ENCODE results near the gene ZNF681.
"Not testable (repeated sequence)": the region's sequence is repeated elsewhere in the genome, so short reads cannot be mapped to it uniquely, and the experiment has no call there.

ZNF681 gene

GRCh38 chr19:23758187-23759074, at the start of gene ZNF681:
Gene ZNF681 (minus strand): TSS chr19:23758891. CDS start chr19:23758749, 142 bp downstream.
- DNase-seq: peak; percentile 80

GRCh38 chr19:23804676-23805075, 46.0 kb upstream of the ZNF681 start:
- no peak for DNase-seq

- no peak for DNase-seq
Observed at GRCh38 chr19:23802290-23802689, 43.6 kb upstream of the ZNF681 start.

- no peak for DNase-seq
Observed at GRCh38 chr19:23801803-23802202, 43.1 kb upstream of the ZNF681 start.

GRCh38 chr19:23800868-23801267, 42.2 kb upstream of the ZNF681 start:
- no peak for DNase-seq

- no peak for DNase-seq
Observed at GRCh38 chr19:23800271-23800670, 41.6 kb upstream of the ZNF681 start.

- DNase-seq: peak; percentile 33
Observed at GRCh38 chr19:23799321-23799720, 40.6 kb upstream of the ZNF681 start.

- DNase-seq: no peak
Observed at GRCh38 chr19:23795462-23795861, 36.8 kb upstream of the ZNF681 start.

- DNase-seq: no peak
Observed at GRCh38 chr19:23792784-23793183, 34.1 kb upstream of the ZNF681 start.

GRCh38 chr19:23790641-23791488, 32.2 kb upstream of the ZNF681 start:
- no peak for DNase-seq

- no peak for DNase-seq
Observed at GRCh38 chr19:23789246-23789645, 30.6 kb upstream of the ZNF681 start.

GRCh38 chr19:23788411-23788810, 29.7 kb upstream of the ZNF681 start:
- DNase-seq: no peak

- DNase-seq: no peak
Observed at GRCh38 chr19:23787106-23787505, 28.4 kb upstream of the ZNF681 start.

GRCh38 chr19:23785982-23786381, 27.3 kb upstream of the ZNF681 start:
- DNase-seq: no peak

- no peak for DNase-seq
Observed at GRCh38 chr19:23784274-23784673, 25.6 kb upstream of the ZNF681 start.

GRCh38 chr19:23783636-23784035, 24.9 kb upstream of the ZNF681 start:
- no peak for DNase-seq

GRCh38 chr19:23779645-23780044, 21.0 kb upstream of the ZNF681 start:
- DNase-seq: no peak

GRCh38 chr19:23778566-23778965, 19.9 kb upstream of the ZNF681 start:
- DNase-seq: no peak

GRCh38 chr19:23778036-23778435, 19.3 kb upstream of the ZNF681 start:
- DNase-seq: not testable (repeated sequence)

GRCh38 chr19:23777216-23777615, 18.5 kb upstream of the ZNF681 start:
- DNase-seq: no peak

GRCh38 chr19:23776507-23777205, 18.0 kb upstream of the ZNF681 start:
- DNase-seq: no peak

GRCh38 chr19:23774524-23774971, 15.9 kb upstream of the ZNF681 start:
- no peak for DNase-seq

- no peak for DNase-seq
Observed at GRCh38 chr19:23774106-23774505, 15.4 kb upstream of the ZNF681 start.

All from activated T-cell treated with anti-CD3 and anti-CD28 coated beads, Interleukin-2, amount 50 U/mL, for 1 hour (primary cell).